Neural cell (in vitro differentiated cells): ENCODE measurements around the gene CPXM2.

Experiments
- EP300 ChIP-seq: fragments of 450-650 bp; conservative IDR thresholded peaks from 2 replicates; pipeline ENCODE4 v1.6.1; 2014; ENCODE audit warnings: antibody characterized with exemption, mild to moderate bottlenecking, moderate library complexity; ENCODE audit not compliant: poor library complexity, severe bottlenecking
- MXI1 ChIP-seq: fragments of 450-650 bp; conservative IDR thresholded peaks from 2 replicates; pipeline ENCODE4 v1.6.1; 2014; ENCODE audit warnings: antibody characterized with exemption, mild to moderate bottlenecking; ENCODE audit not compliant: poor library complexity, severe bottlenecking
- POLR2AphosphoS5 ChIP-seq: IDR thresholded peaks from 2 replicates; pipeline ENCODE4 v1.6.1; 2012
- TAF1 ChIP-seq: IDR thresholded peaks from 2 replicates; pipeline ENCODE4 v1.6.1; 2012; ENCODE audit warnings: low read depth
- TF ChIP-seq, protein P1 (sequence below): fragments of 450-650 bp; IDR thresholded peaks from 2 replicates; pipeline ENCODE4 v1.5.1; 2014; ENCODE audit warnings: antibody characterized with exemption, mild to moderate bottlenecking, moderate library complexity; ENCODE audit not compliant: poor library complexity, severe bottlenecking

GRCh38 chr10:123704076-123704475 is 187.5 kb downstream of the CPXM2 start:
- TF ChIP-seq, protein P1, sequence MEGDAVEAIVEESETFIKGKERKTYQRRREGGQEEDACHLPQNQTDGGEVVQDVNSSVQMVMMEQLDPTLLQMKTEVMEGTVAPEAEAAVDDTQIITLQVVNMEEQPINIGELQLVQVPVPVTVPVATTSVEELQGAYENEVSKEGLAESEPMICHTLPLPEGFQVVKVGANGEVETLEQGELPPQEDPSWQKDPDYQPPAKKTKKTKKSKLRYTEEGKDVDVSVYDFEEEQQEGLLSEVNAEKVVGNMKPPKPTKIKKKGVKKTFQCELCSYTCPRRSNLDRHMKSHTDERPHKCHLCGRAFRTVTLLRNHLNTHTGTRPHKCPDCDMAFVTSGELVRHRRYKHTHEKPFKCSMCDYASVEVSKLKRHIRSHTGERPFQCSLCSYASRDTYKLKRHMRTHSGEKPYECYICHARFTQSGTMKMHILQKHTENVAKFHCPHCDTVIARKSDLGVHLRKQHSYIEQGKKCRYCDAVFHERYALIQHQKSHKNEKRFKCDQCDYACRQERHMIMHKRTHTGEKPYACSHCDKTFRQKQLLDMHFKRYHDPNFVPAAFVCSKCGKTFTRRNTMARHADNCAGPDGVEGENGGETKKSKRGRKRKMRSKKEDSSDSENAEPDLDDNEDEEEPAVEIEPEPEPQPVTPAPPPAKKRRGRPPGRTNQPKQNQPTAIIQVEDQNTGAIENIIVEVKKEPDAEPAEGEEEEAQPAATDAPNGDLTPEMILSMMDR, result no peak
- no peak for TF ChIP-seq EP300
- no peak for TF ChIP-seq TAF1
- no peak for TF ChIP-seq MXI1
- no peak for TF ChIP-seq POLR2AphosphoS5
